Motor neuron (in vitro differentiated cells): ENCODE data around the gene C11orf68. TPM values are rescaled to one million over a fixed set of nuclear protein-coding genes. Genes with fewer than 3 reads are reported as not detected.
"Not testable (repeated sequence)": the region's sequence is repeated elsewhere in the genome, so short reads cannot be mapped to it uniquely, and the experiment has no call there.

Experiments
- ATAC-seq, 8 experiments: fragments of 200-7000 bp; cut with Tn5 transposase; replicated peaks in 6 of 8; 2 replicates each; pipeline ENCODE4 v1.8.0; 2021; ENCODE audit warnings: mild to moderate bottlenecking in 8 of 8, moderate library complexity in 8 of 8
- H3K27ac ChIP-seq, 2 donors: fragments of 250-450 bp; sonication (Bioruptor Pico); 2 replicates each; pipeline ENCODE4 v1.9.0; 2021; ENCODE audit warnings: antibody characterized with exemption in 2 of 2, mild to moderate bottlenecking in 2 of 2, moderate library complexity in 1 of 2
- H3K4me1 ChIP-seq, 2 donors: fragments of 250-450 bp; sonication (Bioruptor Pico); replicated peaks in 1 of 2; 2 replicates each; pipeline ENCODE4 v1.6.1; 2021; ENCODE audit warnings: antibody characterized with exemption in 2 of 2, mild to moderate bottlenecking in 2 of 2, moderate library complexity in 1 of 2
- H3K4me3 ChIP-seq, 5 donors: fragments of 250-450 bp; sonication (Bioruptor Pico); 2 replicates each; pipeline ENCODE4 v1.9.0; 2021; ENCODE audit warnings: antibody characterized with exemption in 5 of 5, mild to moderate bottlenecking in 5 of 5, moderate library complexity in 4 of 5
- WGBS, 10 experiments: fragments of 450-650 bp; shearing (Covaris generic); methylation state at CpG; one replicate each; pipeline ENCODE4 v1.0.0; 2022; 5-methylcytosine and 5-hydroxymethylcytosine counted together
- in situ Hi-C, 9 experiments: fragments of 400-800 bp; cut with MboI; loops; one replicate each; pipeline ENCODE4 v1.15.0; 2021; ENCODE audit warnings: low sequenced_read_pairs in 9 of 9, low pct_unique_long_range_greater_than_20kb in 2 of 9; ENCODE audit not compliant: unreplicated experiment in 9 of 9
- total RNA-seq, 8 experiments: library from RNA; unstranded; fragments of 300-600 nt; gene quantifications; 2 replicates each; pipeline versions ENCODE4 v1.2.3 to v1.2.4, GENCODE V29; 2022

Gene C11orf68
- total RNA-seq, 8 experiments from 2014 or later = 10.5 to 24.5 (median 21.5) TPM

DNA sequence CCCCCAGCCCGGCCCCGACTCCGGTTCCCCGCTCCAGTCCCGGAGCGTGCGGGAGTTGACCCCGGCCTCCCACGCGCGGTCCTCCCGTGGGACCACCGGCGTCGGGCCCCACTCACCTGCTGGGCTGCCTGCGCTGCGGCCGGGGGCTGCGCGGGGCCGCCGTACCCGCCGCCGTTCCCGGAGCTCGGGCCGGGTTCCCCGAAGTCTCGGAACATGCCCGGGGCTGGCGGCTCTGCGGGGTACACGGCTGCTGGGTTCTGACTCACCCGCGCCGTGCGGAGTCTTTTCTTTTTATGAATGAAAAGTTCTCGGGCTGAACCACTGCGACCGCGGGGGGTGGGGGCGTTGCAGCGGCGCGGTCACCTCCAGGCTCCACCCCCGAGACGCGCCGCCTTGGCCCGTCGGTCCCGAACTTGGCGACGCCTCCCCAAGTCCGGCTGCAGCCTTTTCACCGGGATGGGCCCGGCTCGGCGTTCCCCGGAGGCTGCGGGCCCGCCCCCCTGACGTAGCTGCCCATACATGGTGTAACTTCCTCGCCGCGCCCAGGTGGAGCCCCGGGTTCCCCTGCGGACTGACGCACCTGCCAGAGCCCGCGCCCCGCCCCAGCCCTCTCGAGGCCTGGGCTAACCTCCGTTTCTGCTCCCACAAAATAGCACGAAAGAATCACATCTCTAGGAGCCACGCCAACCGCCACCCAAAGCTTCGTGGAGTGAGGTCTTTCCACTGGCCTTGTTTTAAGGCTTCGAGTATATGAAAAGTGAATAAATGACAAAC, 18.6 kb downstream of the C11orf68 start, which contains the start of gene FOSL1:
Gene FOSL1 (minus strand): TSS at position 264 of the 774 bp plus-strand sequence. CDS start 49 bp downstream, at position 215.
- Histone ChIP-seq H3K27ac (no peak within 1 kb of the TSS), H3K4me3 (peak within 1 kb of the TSS; percentile 10 to 34 (median 22)), H3K4me1 (no peaks in the 10 kb centered on the region)
- ATAC-seq = peak; percentile 60 to 92 (median 88)
- in situ Hi-C loops = no loop called here
- WGBS, 10 experiments = 0 to 35% (median 17%) methylated on average over 1 to 7 of the region's 80 CpGs; no CpG with 5 or more reads in 5 of the 10 experiments

GRCh38 chr11:65899356-65900124, 19.3 kb downstream of the C11orf68 start:
- Histone ChIP-seq H3K4me1 (no peaks in the 10 kb centered on the region), H3K27ac (no peak overlapping the region), H3K4me3 (peak overlapping the region in 4 of 5 donors; percentile 21 to 34 (median 26))
- WGBS, 10 experiments = 1% methylated on average over 25 of the region's 78 CpGs; no CpG with 5 or more reads in 9 of the 10 experiments
- peak; percentile 29 to 54 (median 46) for ATAC-seq
- in situ Hi-C loops = loop anchor here in 1 of 9 experiments (25.0 kb wide), 1 partner anchor 88 kb away; no protein-coding TSS in a partner anchor

- H3K4me1 ChIP-seq = peaks cover under 1 to 2% of the 10 kb centered on the region in 2 donors
- H3K4me3 ChIP-seq = peak overlapping the region in 3 of 5 donors; percentile 8 to 34 (median 22)
- no peak overlapping the region for H3K27ac ChIP-seq
- 9 to 71% (median 43%) methylated on average over 1 to 13 of the region's 28 CpGs; no CpG with 5 or more reads in 2 of the 10 experiments for WGBS, 10 experiments
- in situ Hi-C loops = loop anchor here in 1 of 9 experiments (25.0 kb wide), 1 partner anchor 88 kb away; no protein-coding TSS in a partner anchor
- peak in 2 of 8 experiments; percentile 1 to 4 for ATAC-seq
These were observed 20.1 kb downstream of the C11orf68 start for GRCh38 chr11:65898656-65899355.

DNA sequence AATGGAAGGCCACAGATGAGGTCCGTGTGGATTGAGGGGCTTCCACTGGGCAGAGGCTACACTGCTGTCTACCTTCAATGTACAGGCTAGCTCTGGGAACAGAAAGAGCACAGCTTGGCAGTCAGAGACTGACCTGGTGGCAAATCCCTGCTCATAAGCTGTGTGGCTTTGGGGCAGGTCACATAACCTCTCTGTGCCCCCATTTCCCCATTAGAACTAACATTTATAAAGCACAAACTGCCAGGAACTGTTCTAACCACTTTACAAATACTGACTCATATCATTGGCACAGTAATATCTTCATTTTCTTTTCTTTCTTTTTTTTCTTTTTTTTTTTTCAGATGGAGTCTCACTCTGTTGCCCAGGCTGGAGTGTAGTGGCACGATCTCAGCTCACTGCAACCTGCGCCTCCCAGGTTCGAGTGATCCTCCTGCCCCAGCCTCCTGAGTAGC, 21.8 kb downstream of the C11orf68 start:
- WGBS, 10 experiments = 17 to 100% (median 80%) methylated on average over 1 to 4 of the region's 4 CpGs; no CpG with 5 or more reads in 1 of the 10 experiments
- no peak overlapping the region for H3K4me3 ChIP-seq
- in situ Hi-C loops = loop anchor here in 1 of 9 experiments (25.0 kb wide), 1 partner anchor 90 kb away; no protein-coding TSS in a partner anchor
- no peak for ATAC-seq
- H3K27ac ChIP-seq = no peak overlapping the region
- peaks cover 5 to 12% of the 10 kb centered on the region in 2 donors for H3K4me1 ChIP-seq

GRCh38 chr11:65896034-65896999, 22.5 kb downstream of the C11orf68 start:
- Histone ChIP-seq H3K4me1 (peaks cover 12 to 16% of the 10 kb centered on the region in 2 donors), H3K27ac (no peak overlapping the region), H3K4me3 (no peak overlapping the region)
- WGBS, 10 experiments = 71 to 100% (median 83%) methylated on average over 1 to 11 of the region's 14 CpGs; no CpG with 5 or more reads in 3 of the 10 experiments
- in situ Hi-C loops = loop anchor here in 1 of 9 experiments (25.0 kb wide), 1 partner anchor 91 kb away; no protein-coding TSS in a partner anchor
- ATAC-seq = no peak

DNA sequence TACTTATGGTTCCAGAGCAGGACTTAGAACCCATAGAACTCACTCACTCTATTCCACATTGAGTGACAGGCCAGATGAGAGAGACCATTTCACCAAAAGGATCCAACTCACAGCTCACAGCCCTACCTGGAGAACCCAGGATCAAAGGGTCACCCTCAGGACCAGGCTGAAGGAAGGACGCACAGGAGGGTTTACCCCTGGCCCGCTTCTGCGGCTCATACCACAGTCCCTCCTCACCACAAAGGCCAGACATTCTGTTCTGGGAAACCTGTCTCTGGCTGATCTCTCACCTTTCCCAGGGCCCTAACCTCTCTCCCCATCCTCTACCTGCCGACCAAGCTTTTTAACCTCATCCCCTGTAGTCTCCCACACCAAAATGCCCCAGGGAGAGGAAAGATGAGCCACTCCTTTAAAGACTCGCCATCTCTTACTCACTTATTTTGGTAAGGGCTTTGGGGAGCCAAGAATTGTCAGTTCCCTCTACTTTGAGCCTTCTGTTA, 23.3 kb downstream of the C11orf68 start:
- H3K4me3 ChIP-seq = no peak overlapping the region
- WGBS, 10 experiments = 11 to 100% (median 79%) methylated on average over 1 to 4 of the region's 5 CpGs; no CpG with 5 or more reads in 2 of the 10 experiments
- in situ Hi-C loops = loop anchor here in 1 of 9 experiments (25.0 kb wide), 1 partner anchor 92 kb away; no protein-coding TSS in a partner anchor
- no peak for ATAC-seq
- no peak overlapping the region for H3K27ac ChIP-seq
- H3K4me1 ChIP-seq = peaks cover 12 to 16% of the 10 kb centered on the region in 2 donors

DNA sequence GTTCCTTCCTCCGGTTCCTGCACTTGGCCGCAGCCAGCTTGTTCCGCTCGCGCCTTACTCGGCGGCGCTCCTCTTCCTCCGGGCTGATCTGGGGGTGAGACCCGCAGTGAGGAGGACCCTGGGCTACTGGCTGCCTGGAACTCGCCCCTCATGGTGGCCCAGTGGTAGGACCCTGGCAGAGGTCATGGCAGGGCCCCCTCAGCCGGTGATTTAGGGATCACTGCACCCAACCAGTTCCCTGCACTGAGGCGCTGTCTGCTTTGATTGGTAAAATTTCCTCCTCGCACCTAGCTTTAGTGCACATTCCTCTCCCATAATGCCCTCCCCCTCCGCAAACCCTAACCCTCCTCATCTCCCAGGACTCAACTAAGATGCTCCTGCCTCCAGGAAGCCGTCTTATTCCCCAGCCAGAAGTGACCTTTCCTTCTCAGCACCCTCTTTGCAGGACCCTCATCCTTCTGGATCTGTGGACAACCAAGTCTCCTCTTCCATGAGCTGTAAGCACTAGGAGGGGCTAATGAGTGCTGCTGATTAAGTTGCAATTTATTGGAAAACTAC, 24.7 kb downstream of the C11orf68 start:
- peaks cover 22 to 24% of the 10 kb centered on the region in 2 donors for H3K4me1 ChIP-seq
- peak overlapping the region in 1 of 2 donors; percentile 15 for H3K27ac ChIP-seq
- ATAC-seq = no peak
- in situ Hi-C loops = loop anchor here in 1 of 9 experiments (25.0 kb wide), 1 partner anchor 93 kb away; no protein-coding TSS in a partner anchor
- H3K4me3 ChIP-seq = no peak overlapping the region
- 84 to 100% (median 90%) methylated on average over 1 to 12 of the region's 16 CpGs; no CpG with 5 or more reads in 4 of the 10 experiments for WGBS, 10 experiments

GRCh38 chr11:65892661-65893317, 26.1 kb downstream of the C11orf68 start:
- peaks cover 24 to 26% of the 10 kb centered on the region in 2 donors for H3K4me1 ChIP-seq
- no peak overlapping the region for H3K27ac ChIP-seq
- 80 to 83% methylated on average over 2 to 4 of the region's 10 CpGs; no CpG with 5 or more reads in 8 of the 10 experiments for WGBS, 10 experiments
- H3K4me3 ChIP-seq = no peak overlapping the region
- in situ Hi-C loops = loop anchor here in 1 of 9 experiments (25.0 kb wide), 1 partner anchor 95 kb away; no protein-coding TSS in a partner anchor
- no peak for ATAC-seq

- Histone ChIP-seq H3K4me3 (peak overlapping the region; percentile 52 to 65 (median 54)), H3K4me1 (peaks cover 29 to 30% of the 10 kb centered on the region in 2 donors)
- WGBS, 10 experiments = 55 to 88% (median 61%) methylated on average over 2 to 4 of the region's 5 CpGs; no CpG with 5 or more reads in 7 of the 10 experiments
- not testable (repeated sequence) for ATAC-seq, H3K27ac ChIP-seq
- in situ Hi-C loops = loop anchor here in 1 of 9 experiments (25.0 kb wide), 1 partner anchor 95 kb away; no protein-coding TSS in a partner anchor
These were observed 26.7 kb downstream of the C11orf68 start for GRCh38 chr11:65892137-65892540.
